ENCODE data around the gene HPCA. TPM values are rescaled to one million over a fixed set of nuclear protein-coding genes. Genes with fewer than 3 reads are reported as not detected.
A peak's percentile ranks its signal among the peaks of the same experiment; 100 is the strongest.

HPCA gene
- total and polyA plus RNA-seq, 2 experiments from 2014 or later: 0.85 TPM; not detected in 1

- TF ChIP-seq CTCF (IDR thresholded peaks at IDR 0.05; ENCODE audit: poor library complexity) (no peak), EZH2 (IDR thresholded peaks at IDR 0.05; ENCODE audit: borderline replicate concordance) (no peak), EZH2phosphoT487 (IDR thresholded peaks at IDR 0.05; ENCODE audit: low read depth, severe bottlenecking, unreplicated experiment) (no peak)
- Histone ChIP-seq H3K4me3 (no peak overlapping the region), H3K4me2 (no peak overlapping the region), H3K27me3 (peaks cover 33% of the 10 kb centered on the region), H4K20me1 (ENCODE audit: insufficient read depth, poor library complexity, severe bottlenecking) (no peaks in the 10 kb centered on the region), H3K79me2 (no peaks in the 10 kb centered on the region), H3K9me2 (replicated peaks; ENCODE audit: insufficient read depth) (no peaks in the 10 kb centered on the region), H3K4me1 (ENCODE audit: insufficient read depth) (peaks cover 8% of the 10 kb centered on the region), H2AFZ (no peak overlapping the region), H3K27ac (no peak overlapping the region), H3K9me3 (ENCODE audit: low read depth) (no peaks in the 10 kb centered on the region), H3K36me3 (replicated peaks; ENCODE audit: insufficient read depth, low read depth) (no peaks in the 10 kb centered on the region)
- DNase-seq (ENCODE audit: low spot score): no peak
- WGBS (ENCODE audit: low lambda C conversion rate, missing lambda C conversion rate): 96% methylated on average over 3 of the region's 3 CpGs
These were observed 5.3 kb downstream of the HPCA start for GRCh38 chr1:32891630-32892029.

- whole genome bisulfite sequencing (ENCODE audit: low lambda C conversion rate, missing lambda C conversion rate): 52% methylated on average over 28 of the region's 49 CpGs
- Histone ChIP-seq H4K20me1 (ENCODE audit: insufficient read depth, poor library complexity, severe bottlenecking) (no peaks in the 10 kb centered on the region), H3K9me2 (replicated peaks; ENCODE audit: insufficient read depth) (no peaks in the 10 kb centered on the region), H3K4me2 (peak overlapping the region; percentile 95), H2AFZ (peak overlapping the region; percentile 91), H3K4me3 (peak overlapping the region; percentile 39), H3K79me2 (no peaks in the 10 kb centered on the region), H3K9me3 (ENCODE audit: low read depth) (no peaks in the 10 kb centered on the region), H3K36me3 (replicated peaks; ENCODE audit: insufficient read depth, low read depth) (no peaks in the 10 kb centered on the region), H3K27ac (no peak overlapping the region), H3K4me1 (ENCODE audit: insufficient read depth) (peaks cover 8% of the 10 kb centered on the region), H3K27me3 (peaks cover 24% of the 10 kb centered on the region)
- TF ChIP-seq CTCF (IDR thresholded peaks at IDR 0.05; ENCODE audit: poor library complexity) (peak; percentile 48), EZH2phosphoT487 (IDR thresholded peaks at IDR 0.05; ENCODE audit: low read depth, severe bottlenecking, unreplicated experiment) (no peak)
- peak; percentile 59 for DNase-seq (ENCODE audit: low spot score)
These were observed 6.3 kb downstream of the HPCA start for GRCh38 chr1:32892368-32893197.

- Histone ChIP-seq H3K27ac (no peak overlapping the region), H3K36me3 (replicated peaks; ENCODE audit: insufficient read depth, low read depth) (no peaks in the 10 kb centered on the region), H3K4me1 (ENCODE audit: insufficient read depth) (peaks cover 8% of the 10 kb centered on the region), H3K9me3 (ENCODE audit: low read depth) (no peaks in the 10 kb centered on the region), H3K27me3 (peaks cover 20% of the 10 kb centered on the region), H3K79me2 (no peaks in the 10 kb centered on the region), H3K4me3 (peak overlapping the region; percentile 39), H4K20me1 (ENCODE audit: insufficient read depth, poor library complexity, severe bottlenecking) (no peaks in the 10 kb centered on the region), H3K9me2 (replicated peaks; ENCODE audit: insufficient read depth) (no peaks in the 10 kb centered on the region), H3K4me2 (peak overlapping the region; percentile 95), H2AFZ (peak overlapping the region; percentile 91)
- TF ChIP-seq EZH2phosphoT487 (IDR thresholded peaks at IDR 0.05; ENCODE audit: low read depth, severe bottlenecking, unreplicated experiment) (no peak), EZH2 (IDR thresholded peaks at IDR 0.05; ENCODE audit: borderline replicate concordance) (peak; percentile 31), CTCF (IDR thresholded peaks at IDR 0.05; ENCODE audit: poor library complexity) (peak; percentile 31)
- DNase-seq (ENCODE audit: low spot score): peak; percentile 65
- WGBS (ENCODE audit: low lambda C conversion rate, missing lambda C conversion rate): 3% methylated on average over 25 of the region's 58 CpGs
These were observed 7.1 kb downstream of the HPCA start for GRCh38 chr1:32893198-32894018.
